AG04449 (cell line): Measurements from ENCODE around the gene CYP26B1.

Experiments
- CTCF ChIA-PET: fragments of 350-600 bp; formaldehyde crosslinking; extraction: SDS; loops from one replicate; lab custom pipeline; 2021; ENCODE audit warnings: antibody characterized with exemption; lab: Yijun Ruan, JAX
- POLR2A ChIA-PET: fragments of 400-600, 350-600 bp; formaldehyde crosslinking; extraction: SDS; loops from one replicate; lab custom pipeline; 2020; ENCODE audit warnings: antibody characterized with exemption, inconsistent platforms; lab: Yijun Ruan, JAX
- DNase-seq: peaks from one replicate; pipeline ENCODE4 v3.0.0-alpha.2; 2010; ENCODE audit warnings: low read depth, low spot score
- H3K4me3 ChIP-seq: 2 replicates; pipeline ENCODE4 v1.5.1; 2011; ENCODE audit warnings: low read depth, mild to moderate bottlenecking, control low read depth, low read length
- TF ChIP-seq, protein P1 (sequence below): IDR thresholded peaks from one replicate; pipeline ENCODE4 v1.5.1; 2011; ENCODE audit warnings: mild to moderate bottlenecking, moderate library complexity, low read length, control low read depth, inconsistent platforms; ENCODE audit not compliant: insufficient read depth; ENCODE audit errors: missing control alignments

Gene CYP26B1

DNA sequence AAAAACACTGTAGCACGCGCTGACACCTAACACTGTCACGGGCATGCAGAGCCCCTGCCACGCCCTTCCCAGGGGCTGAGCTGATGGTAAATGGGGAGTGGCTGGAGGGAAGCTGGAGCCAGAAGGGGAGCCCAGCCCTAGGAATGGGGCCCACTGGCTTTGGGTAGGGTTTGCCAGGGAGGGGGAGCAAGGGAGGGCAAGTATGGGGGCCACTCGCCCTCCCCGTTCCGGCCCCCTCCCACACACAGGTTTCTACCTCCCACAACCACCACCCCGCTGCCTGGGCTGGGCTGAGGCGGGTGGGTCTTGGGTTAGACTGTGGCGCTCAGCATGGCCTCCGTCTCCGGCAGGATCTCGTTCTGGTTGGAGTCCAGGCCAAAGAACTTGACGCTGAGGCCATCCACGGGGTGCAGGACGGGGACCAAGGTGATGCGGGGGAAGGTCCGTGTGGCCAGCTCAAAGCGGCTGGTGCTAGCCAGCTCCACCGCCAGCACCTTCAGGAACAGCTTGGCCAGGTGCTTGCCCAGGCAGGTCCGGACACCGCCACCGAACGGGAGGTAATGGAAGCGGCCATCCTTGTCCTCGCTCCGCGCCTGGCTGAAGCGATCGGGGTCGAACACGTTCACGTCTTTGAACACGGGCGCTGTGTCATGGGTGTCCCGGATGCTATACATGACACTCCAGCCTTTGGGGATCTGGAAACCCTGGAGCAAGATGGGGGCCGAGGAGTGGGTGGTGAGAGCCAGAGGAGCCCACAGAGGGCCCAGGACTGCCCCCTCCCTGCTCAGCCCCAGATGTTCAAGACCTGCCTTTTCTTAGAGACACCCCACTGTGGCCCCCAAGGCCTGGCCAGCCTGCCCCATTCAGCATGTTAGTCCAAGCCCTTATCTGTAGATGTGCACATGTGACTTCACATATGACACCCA is 15.5 kb downstream of the CYP26B1 start:
- TF ChIP-seq, protein P1, sequence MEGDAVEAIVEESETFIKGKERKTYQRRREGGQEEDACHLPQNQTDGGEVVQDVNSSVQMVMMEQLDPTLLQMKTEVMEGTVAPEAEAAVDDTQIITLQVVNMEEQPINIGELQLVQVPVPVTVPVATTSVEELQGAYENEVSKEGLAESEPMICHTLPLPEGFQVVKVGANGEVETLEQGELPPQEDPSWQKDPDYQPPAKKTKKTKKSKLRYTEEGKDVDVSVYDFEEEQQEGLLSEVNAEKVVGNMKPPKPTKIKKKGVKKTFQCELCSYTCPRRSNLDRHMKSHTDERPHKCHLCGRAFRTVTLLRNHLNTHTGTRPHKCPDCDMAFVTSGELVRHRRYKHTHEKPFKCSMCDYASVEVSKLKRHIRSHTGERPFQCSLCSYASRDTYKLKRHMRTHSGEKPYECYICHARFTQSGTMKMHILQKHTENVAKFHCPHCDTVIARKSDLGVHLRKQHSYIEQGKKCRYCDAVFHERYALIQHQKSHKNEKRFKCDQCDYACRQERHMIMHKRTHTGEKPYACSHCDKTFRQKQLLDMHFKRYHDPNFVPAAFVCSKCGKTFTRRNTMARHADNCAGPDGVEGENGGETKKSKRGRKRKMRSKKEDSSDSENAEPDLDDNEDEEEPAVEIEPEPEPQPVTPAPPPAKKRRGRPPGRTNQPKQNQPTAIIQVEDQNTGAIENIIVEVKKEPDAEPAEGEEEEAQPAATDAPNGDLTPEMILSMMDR: no peak
- DNase-seq: no peak
- no peak overlapping the region for H3K4me3 ChIP-seq
- ChIA-PET POLR2A (no interaction called here), CTCF (interaction anchor here (1.0 to 2.9 kb wide), 3 partner anchors 136 to 338 kb away, joined by 3 to 8 read pairs (median 3); no protein-coding TSS in a partner anchor)

GRCh38 chr2:72131371-72131891 is 16.2 kb downstream of the CYP26B1 start:
- DNase-seq: no peak
- ChIA-PET CTCF (interaction anchor here (2.9 kb wide), 1 partner anchor 333 kb away, joined by 8 read pairs; no protein-coding TSS in a partner anchor), POLR2A (no interaction called here)
- TF ChIP-seq, protein P1: no peak
- H3K4me3 ChIP-seq: no peak overlapping the region

DNA sequence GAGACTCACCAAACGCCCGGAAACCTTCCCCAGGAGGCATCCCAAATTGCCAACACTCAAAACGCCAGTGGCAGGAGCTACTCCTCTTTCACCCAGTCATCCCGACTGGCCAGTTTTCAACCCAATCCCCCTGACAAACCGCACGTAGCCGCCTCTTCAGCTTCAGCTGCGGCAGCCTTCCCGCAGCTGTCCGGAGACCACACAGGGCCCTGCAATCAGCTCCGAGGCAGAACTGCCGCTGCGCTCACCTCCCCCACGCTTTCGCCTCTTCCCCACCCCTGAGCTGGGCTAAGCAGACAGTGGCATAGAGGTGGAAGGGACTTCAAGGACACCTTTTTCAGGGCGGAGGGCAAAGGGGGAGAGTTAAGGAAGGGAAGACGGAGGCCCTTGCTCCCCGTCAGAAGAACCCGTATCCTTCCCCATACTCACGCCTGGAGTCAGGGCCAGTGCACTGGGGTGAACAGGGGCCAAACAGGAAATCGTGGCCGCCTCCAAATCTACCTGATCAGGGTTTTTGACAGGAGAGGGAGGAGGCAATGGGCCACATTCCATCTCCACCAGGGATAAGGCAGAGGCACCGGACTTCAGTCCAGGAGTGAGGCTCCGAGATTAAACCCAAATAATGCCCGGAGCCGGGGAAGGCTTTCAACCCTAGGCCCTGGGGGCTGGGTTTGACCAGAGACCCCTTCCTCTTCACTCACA is 16.9 kb downstream of the CYP26B1 start:
- DNase-seq: no peak
- ChIA-PET POLR2A (no interaction called here), CTCF (interaction anchor here (0.8 to 2.9 kb wide), 2 partner anchors 7 to 449 kb away, joined by 3 to 17 read pairs; no protein-coding TSS in a partner anchor)
- TF ChIP-seq, protein P1: no peak
- H3K4me3 ChIP-seq: no peak overlapping the region

DNA sequence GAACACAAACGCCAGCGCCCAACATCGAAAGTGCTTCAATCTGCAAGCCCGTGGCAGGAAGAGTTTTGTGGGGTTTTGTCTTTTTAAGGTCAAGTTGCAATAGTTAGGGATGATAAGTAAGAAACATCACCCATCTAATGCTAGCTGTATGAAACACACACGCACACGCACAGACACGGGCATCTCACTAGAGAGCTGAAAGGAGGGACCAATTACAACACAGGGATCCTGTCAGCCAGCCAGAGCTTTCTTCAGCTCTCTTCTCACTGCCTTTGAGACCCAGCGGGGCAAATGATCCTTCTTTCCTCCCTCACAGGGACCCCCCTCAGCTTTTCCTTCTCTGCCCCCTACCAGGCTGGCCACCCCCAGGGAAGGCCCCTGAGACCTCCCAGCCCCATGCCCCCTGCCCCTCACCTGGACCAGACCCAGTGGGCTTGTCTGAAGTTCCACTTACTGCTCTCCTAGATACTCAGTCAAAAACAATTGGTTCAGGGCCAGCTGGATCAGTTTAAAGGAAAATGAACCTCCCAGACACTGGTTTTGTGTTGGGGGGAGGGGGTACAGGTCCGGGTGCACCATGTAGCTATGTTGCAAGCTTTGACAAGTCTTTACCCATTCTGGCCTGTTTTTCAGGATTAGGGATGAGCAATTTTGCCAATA is 17.9 kb downstream of the CYP26B1 start:
- ChIA-PET POLR2A (no interaction called here), CTCF (interaction anchor here (0.7 to 2.9 kb wide), 3 partner anchors 8 to 520 kb away, joined by 3 to 17 read pairs (median 3); no protein-coding TSS in a partner anchor)
- DNase-seq: no peak
- TF ChIP-seq, protein P1: no peak
- no peak overlapping the region for H3K4me3 ChIP-seq

DNA sequence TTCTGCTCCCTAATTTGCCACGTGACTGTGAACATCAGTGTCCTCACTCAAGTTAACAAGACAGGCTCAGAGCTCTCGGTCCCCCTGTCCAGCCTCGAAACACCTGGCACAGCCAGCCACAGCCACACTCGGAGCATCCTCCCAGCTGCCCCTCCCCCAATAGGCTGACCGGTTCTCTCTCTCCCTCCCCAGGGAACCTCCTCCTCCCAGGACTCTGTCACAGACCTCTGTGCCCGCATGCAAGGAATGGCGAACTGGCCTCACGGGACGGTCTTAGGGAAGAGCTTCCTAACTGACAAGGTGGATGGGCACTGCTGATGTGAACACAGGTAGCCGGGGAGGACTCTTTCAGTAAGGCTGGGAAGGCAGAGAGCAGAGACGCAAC is 18.8 kb downstream of the CYP26B1 start:
- ChIA-PET CTCF (interaction anchor here (2.9 kb wide), 1 partner anchor 9 kb away, joined by 17 read pairs; no protein-coding TSS in a partner anchor), POLR2A (no interaction called here)
- TF ChIP-seq, protein P1: no peak
- DNase-seq: no peak
- H3K4me3 ChIP-seq: no peak overlapping the region
